ENCODE results near the gene POLR2B. TPM values are rescaled to one million over a fixed set of nuclear protein-coding genes. Genes with fewer than 3 reads are reported as not detected.

POLR2B gene
- total RNA-seq, 1 experiment from 2014 or later, result 129 TPM

DNA sequence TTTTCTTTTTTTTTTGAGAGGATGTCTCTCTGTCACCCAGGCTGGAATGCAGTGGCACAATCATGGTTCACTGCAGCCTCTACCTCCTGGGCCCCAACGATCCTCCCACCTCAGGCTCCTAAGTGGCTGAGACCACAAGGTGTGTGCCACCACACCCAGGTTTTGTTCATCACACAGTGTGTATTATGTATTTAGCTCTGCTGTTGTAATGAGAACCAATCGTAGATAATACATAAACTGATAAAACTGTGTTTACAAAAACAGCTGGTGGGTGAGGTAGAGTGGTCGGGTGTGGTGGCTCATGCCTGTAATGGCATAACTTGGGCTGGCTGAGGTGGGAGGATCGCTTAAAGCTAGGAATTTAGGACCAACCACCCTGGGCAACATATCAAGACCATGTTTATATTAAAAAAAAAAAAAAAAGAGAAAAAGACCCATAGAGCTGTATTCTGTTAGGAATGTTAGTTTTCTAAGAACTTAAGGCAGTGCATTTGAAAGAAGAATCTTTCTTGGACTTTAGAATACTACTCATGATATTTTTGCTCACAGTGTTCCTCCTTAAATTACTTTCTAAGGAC lies 34.9 kb downstream of the POLR2B start:
- RAD21 ChIA-PET (ENCODE audit: low non-redundant PET in 1 of 2, low total read pairs in 2 of 2, uncharacterized antibody in 2 of 2, unreplicated experiment in 2 of 2), result no interaction called here
- intact Hi-C loops (cut with micrococcal nuclease), result no loop called here
- DNase-seq (ENCODE audit: low read depth, low spot score) (no peak), ATAC-seq (no peak)
- Histone ChIP-seq H3K27ac (ENCODE audit: low read depth, low read length) (no peak overlapping the region), H3K4me2 (ENCODE audit: low read length) (no peak overlapping the region), H3K4me3 (replicated peaks in 1 of 2; ENCODE audit: low read depth in 1 of 2, low read length in 2 of 2) (no peak overlapping the region), H3K27me3 (ENCODE audit: insufficient read depth, low read length) (no peaks in the 10 kb centered on the region), H3K9me3 (ENCODE audit: control insufficient read depth in 1 of 2, insufficient read depth in 1 of 2, low read depth in 1 of 2, low read length in 2 of 2) (no peaks in the 10 kb centered on the region), H3K36me3 (ENCODE audit: control insufficient read depth in 1 of 2, insufficient read depth in 2 of 2, low read length in 2 of 2) (peaks cover 29 to 71% of the 10 kb centered on the region in 2 experiments), H3K4me1 (ENCODE audit: control insufficient read depth in 1 of 2, insufficient read depth in 2 of 2, low read length in 2 of 2) (no peaks in the 10 kb centered on the region), H3K9ac (ENCODE audit: low read length) (no peak overlapping the region), H3K9me2 (ENCODE audit: insufficient read depth) (no peaks in the 10 kb centered on the region), H2AFZ (ENCODE audit: low read depth, low read length, poor library complexity, severe bottlenecking) (no peak overlapping the region), H4K20me1 (ENCODE audit: insufficient read depth) (no peaks in the 10 kb centered on the region), H3K79me2 (ENCODE audit: insufficient read depth, low read length) (peaks cover 26% of the 10 kb centered on the region; the same call in 1 of the 2 replicates)
- CTCF ChIA-PET, result no interaction called here
- POLR2A ChIA-PET, result no interaction called here
- no peak for TF ChIP-seq SP1 (IDR thresholded peaks at IDR 0.05; ENCODE audit: low read depth)
- TF ChIP-seq POLR2AphosphoS5 (IDR thresholded peaks at IDR 0.05; ENCODE audit: low read depth, low read length), result no peak
- no peak for TF ChIP-seq YY1 (IDR thresholded peaks at IDR 0.05; ENCODE audit: extremely low read depth, insufficient replicate concordance, low read depth, low read length)
- TF ChIP-seq ATF3 (IDR thresholded peaks at IDR 0.05), result no peak
- TF ChIP-seq TCF7L2 (IDR thresholded peaks at IDR 0.05; ENCODE audit: borderline replicate concordance, extremely low read depth, insufficient read depth, insufficient read length), result no peak
- no peak for TF ChIP-seq ZFX (IDR thresholded peaks at IDR 0.05)
- TF ChIP-seq SRF (IDR thresholded peaks at IDR 0.05; ENCODE audit: low read depth), result no peak
- no peak for TF ChIP-seq POLR2A (IDR thresholded peaks at IDR 0.05; ENCODE audit: borderline replicate concordance, extremely low read depth, insufficient read depth, insufficient read length)
- TF ChIP-seq, protein P1, sequence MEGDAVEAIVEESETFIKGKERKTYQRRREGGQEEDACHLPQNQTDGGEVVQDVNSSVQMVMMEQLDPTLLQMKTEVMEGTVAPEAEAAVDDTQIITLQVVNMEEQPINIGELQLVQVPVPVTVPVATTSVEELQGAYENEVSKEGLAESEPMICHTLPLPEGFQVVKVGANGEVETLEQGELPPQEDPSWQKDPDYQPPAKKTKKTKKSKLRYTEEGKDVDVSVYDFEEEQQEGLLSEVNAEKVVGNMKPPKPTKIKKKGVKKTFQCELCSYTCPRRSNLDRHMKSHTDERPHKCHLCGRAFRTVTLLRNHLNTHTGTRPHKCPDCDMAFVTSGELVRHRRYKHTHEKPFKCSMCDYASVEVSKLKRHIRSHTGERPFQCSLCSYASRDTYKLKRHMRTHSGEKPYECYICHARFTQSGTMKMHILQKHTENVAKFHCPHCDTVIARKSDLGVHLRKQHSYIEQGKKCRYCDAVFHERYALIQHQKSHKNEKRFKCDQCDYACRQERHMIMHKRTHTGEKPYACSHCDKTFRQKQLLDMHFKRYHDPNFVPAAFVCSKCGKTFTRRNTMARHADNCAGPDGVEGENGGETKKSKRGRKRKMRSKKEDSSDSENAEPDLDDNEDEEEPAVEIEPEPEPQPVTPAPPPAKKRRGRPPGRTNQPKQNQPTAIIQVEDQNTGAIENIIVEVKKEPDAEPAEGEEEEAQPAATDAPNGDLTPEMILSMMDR (IDR thresholded peaks at IDR 0.05 in 2 of 3, conservative IDR thresholded peaks at IDR 0.05 in 1 of 3; ENCODE audit: borderline replicate concordance in 1 of 3, insufficient read depth in 1 of 3, low read depth in 2 of 3, low read length in 2 of 3), result no peak
- no peak for TF ChIP-seq EGR1 (IDR thresholded peaks at IDR 0.05; ENCODE audit: low read depth)
- TF ChIP-seq, protein P2, sequence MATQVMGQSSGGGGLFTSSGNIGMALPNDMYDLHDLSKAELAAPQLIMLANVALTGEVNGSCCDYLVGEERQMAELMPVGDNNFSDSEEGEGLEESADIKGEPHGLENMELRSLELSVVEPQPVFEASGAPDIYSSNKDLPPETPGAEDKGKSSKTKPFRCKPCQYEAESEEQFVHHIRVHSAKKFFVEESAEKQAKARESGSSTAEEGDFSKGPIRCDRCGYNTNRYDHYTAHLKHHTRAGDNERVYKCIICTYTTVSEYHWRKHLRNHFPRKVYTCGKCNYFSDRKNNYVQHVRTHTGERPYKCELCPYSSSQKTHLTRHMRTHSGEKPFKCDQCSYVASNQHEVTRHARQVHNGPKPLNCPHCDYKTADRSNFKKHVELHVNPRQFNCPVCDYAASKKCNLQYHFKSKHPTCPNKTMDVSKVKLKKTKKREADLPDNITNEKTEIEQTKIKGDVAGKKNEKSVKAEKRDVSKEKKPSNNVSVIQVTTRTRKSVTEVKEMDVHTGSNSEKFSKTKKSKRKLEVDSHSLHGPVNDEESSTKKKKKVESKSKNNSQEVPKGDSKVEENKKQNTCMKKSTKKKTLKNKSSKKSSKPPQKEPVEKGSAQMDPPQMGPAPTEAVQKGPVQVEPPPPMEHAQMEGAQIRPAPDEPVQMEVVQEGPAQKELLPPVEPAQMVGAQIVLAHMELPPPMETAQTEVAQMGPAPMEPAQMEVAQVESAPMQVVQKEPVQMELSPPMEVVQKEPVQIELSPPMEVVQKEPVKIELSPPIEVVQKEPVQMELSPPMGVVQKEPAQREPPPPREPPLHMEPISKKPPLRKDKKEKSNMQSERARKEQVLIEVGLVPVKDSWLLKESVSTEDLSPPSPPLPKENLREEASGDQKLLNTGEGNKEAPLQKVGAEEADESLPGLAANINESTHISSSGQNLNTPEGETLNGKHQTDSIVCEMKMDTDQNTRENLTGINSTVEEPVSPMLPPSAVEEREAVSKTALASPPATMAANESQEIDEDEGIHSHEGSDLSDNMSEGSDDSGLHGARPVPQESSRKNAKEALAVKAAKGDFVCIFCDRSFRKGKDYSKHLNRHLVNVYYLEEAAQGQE (IDR thresholded peaks at IDR 0.05; ENCODE audit: low read depth), result no peak
- TF ChIP-seq SIN3A (IDR thresholded peaks at IDR 0.05; ENCODE audit: low read depth), result no peak
- TF ChIP-seq, protein P3, sequence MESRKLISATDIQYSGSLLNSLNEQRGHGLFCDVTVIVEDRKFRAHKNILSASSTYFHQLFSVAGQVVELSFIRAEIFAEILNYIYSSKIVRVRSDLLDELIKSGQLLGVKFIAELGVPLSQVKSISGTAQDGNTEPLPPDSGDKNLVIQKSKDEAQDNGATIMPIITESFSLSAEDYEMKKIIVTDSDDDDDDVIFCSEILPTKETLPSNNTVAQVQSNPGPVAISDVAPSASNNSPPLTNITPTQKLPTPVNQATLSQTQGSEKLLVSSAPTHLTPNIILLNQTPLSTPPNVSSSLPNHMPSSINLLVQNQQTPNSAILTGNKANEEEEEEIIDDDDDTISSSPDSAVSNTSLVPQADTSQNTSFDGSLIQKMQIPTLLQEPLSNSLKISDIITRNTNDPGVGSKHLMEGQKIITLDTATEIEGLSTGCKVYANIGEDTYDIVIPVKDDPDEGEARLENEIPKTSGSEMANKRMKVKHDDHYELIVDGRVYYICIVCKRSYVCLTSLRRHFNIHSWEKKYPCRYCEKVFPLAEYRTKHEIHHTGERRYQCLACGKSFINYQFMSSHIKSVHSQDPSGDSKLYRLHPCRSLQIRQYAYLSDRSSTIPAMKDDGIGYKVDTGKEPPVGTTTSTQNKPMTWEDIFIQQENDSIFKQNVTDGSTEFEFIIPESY (IDR thresholded peaks at IDR 0.05; ENCODE audit: extremely low read depth, insufficient replicate concordance, low read length), result no peak
- no peak for TF ChIP-seq EZH2 (IDR thresholded peaks at IDR 0.05)
- TF ChIP-seq EZH2phosphoT487 (IDR thresholded peaks at IDR 0.05; ENCODE audit: borderline replicate concordance), result no peak
- TF ChIP-seq ZNF274 (IDR thresholded peaks at IDR 0.05; ENCODE audit: low read depth, low read length), result no peak
- TF ChIP-seq JUND (IDR thresholded peaks at IDR 0.05), result no peak
- TF ChIP-seq CEBPB (IDR thresholded peaks at IDR 0.05; ENCODE audit: low read depth), result no peak
- no TSS peak for BruUV-seq (replicated peaks)
